SW480 (cell line): ENCODE data around the gene KRTAP1-5.
"Not testable (repeated sequence)": the region's sequence is repeated elsewhere in the genome, so short reads cannot be mapped to it uniquely, and the experiment has no call there.

ENCODE experiments used
- DNase-seq: peaks from one replicate; pipeline ENCODE4 v3.0.0-alpha.2; 2016; ENCODE audit warnings: low spot score

Gene KRTAP1-5

GRCh38 chr17:41048441-41048840 is 21.4 kb upstream of the KRTAP1-5 start:
- DNase-seq, result no peak

- DNase-seq, result not testable (repeated sequence)
These were observed 19.9 kb upstream of the KRTAP1-5 start, which contains the start of gene KRTAP2-1 for GRCh38 chr17:41046735-41047465. Gene KRTAP2-1 (minus strand): TSS chr17:41047316. CDS start chr17:41047267, 49 bp downstream.

GRCh38 chr17:41042953-41043352 is 15.9 kb upstream of the KRTAP1-5 start:
- no peak for DNase-seq

- not testable (repeated sequence) for DNase-seq
These were observed 14.0 kb upstream of the KRTAP1-5 start, which contains the start of gene KRTAP1-1 for GRCh38 chr17:41040783-41041571. Gene KRTAP1-1 (minus strand): TSS chr17:41041450. CDS start chr17:41041397, 53 bp downstream.

GRCh38 chr17:41037853-41038350 is 10.9 kb upstream of the KRTAP1-5 start:
- no peak for DNase-seq

GRCh38 chr17:41034346-41034935 is 7.4 kb upstream of the KRTAP1-5 start, which contains the start of gene KRTAP1-3:
Gene KRTAP1-3 (minus strand): TSS chr17:41034874. CDS start chr17:41034821, 53 bp downstream.
- not testable (repeated sequence) for DNase-seq

- no peak for DNase-seq
These were observed 2.7 kb upstream of the KRTAP1-5 start, which contains the start of gene KRTAP1-4 for GRCh38 chr17:41029633-41030245. Gene KRTAP1-4 (minus strand): TSS chr17:41030195. CDS start chr17:41030078, 117 bp downstream.

- no peak for DNase-seq
These were observed 2.3 kb downstream of the KRTAP1-5 start for GRCh38 chr17:41024697-41025096.

- no peak for DNase-seq
These were observed 6.7 kb downstream of the KRTAP1-5 start for GRCh38 chr17:41020336-41020735.

GRCh38 chr17:41019415-41019814 is 7.6 kb downstream of the KRTAP1-5 start:
- DNase-seq, result no peak

GRCh38 chr17:41018541-41018940 is 8.5 kb downstream of the KRTAP1-5 start:
- no peak for DNase-seq

GRCh38 chr17:41016578-41017215 is 10.3 kb downstream of the KRTAP1-5 start:
- no peak for DNase-seq

GRCh38 chr17:41015454-41015853 is 11.6 kb downstream of the KRTAP1-5 start:
- DNase-seq, result no peak

- no peak for DNase-seq
These were observed 13.4 kb downstream of the KRTAP1-5 start for GRCh38 chr17:41013606-41014005.

- DNase-seq, result peak; percentile 44
These were observed 13.8 kb downstream of the KRTAP1-5 start for GRCh38 chr17:41013181-41013580.

GRCh38 chr17:41012326-41013120 is 14.5 kb downstream of the KRTAP1-5 start:
- DNase-seq, result no peak

- DNase-seq, result no peak
These were observed 16.6 kb downstream of the KRTAP1-5 start for GRCh38 chr17:41010441-41010840.

GRCh38 chr17:41009936-41010335 is 17.1 kb downstream of the KRTAP1-5 start:
- DNase-seq, result no peak

GRCh38 chr17:41009301-41009760 is 17.7 kb downstream of the KRTAP1-5 start:
- peak; percentile 89 for DNase-seq

GRCh38 chr17:41008811-41009210 is 18.2 kb downstream of the KRTAP1-5 start, which contains the start of gene KRTAP3-1:
Gene KRTAP3-1 (minus strand): TSS chr17:41009128. CDS start chr17:41009074, 54 bp downstream.
- DNase-seq, result peak; percentile 85
